ENCODE data around the gene SH3BP4. TPM values are rescaled to one million over a fixed set of nuclear protein-coding genes. Genes with fewer than 3 reads are reported as not detected.

SH3BP4 gene
- total and polyA plus RNA-seq, 2 of the 13 experiments (the other 11 are each of a cell fraction or from before 2014, with no cell fraction given): 34.6 to 99.1 TPM

- TF ChIP-seq KLF11 (CRISPR knock-in tag; IDR thresholded peaks at IDR 0.05) (0 out of 2 replicates have a peak, but pooled peaks have one; percentile 17), U2AF1 (optimal IDR thresholded peaks at IDR 0.05; ENCODE audit: low read depth, low read length) (peak; percentile 74), HNF4A (CRISPR knock-in tag; IDR thresholded peaks at IDR 0.05) (peak; percentile 58; the same call in 1 of the 2 replicates), E2F1 (CRISPR knock-in tag; IDR thresholded peaks at IDR 0.05) (no peak), ZNF580 (CRISPR knock-in tag; IDR thresholded peaks at IDR 0.05; ENCODE audit: borderline replicate concordance, low read depth) (peak; percentile 11; the same call in 1 of the 2 replicates), KMT2A (CRISPR knock-in tag; IDR thresholded peaks at IDR 0.05) (0 out of 2 replicates have a peak, but pooled peaks have one; percentile 5), ZNF598 (CRISPR knock-in tag; IDR thresholded peaks at IDR 0.05; ENCODE audit: borderline replicate concordance) (no peak), NFIB (CRISPR knock-in tag; IDR thresholded peaks at IDR 0.05; ENCODE audit: borderline replicate concordance) (no peak), CEBPG (CRISPR knock-in tag; IDR thresholded peaks at IDR 0.05) (0 out of 2 replicates have a peak, but pooled peaks have one; percentile 3), HNF1A (IDR thresholded peaks at IDR 0.05; ENCODE audit: low read depth) (no peak), HNF1A (CRISPR knock-in tag; IDR thresholded peaks at IDR 0.05; ENCODE audit: borderline replicate concordance) (no peak), CSRNP1 (CRISPR knock-in tag; IDR thresholded peaks at IDR 0.05) (no peak), KDM2A (CRISPR knock-in tag; IDR thresholded peaks at IDR 0.05; ENCODE audit: borderline replicate concordance, low read depth) (peak; percentile 31), NR2F6 (IDR thresholded peaks at IDR 0.05) (peak; percentile 63), NR2F6 (CRISPR knock-in tag; IDR thresholded peaks at IDR 0.05) (peak; percentile 78), CTCF (CRISPR knock-in tag; IDR thresholded peaks at IDR 0.05) (0 out of 2 replicates have a peak, but pooled peaks have one; percentile 14), ZSCAN29 (CRISPR knock-in tag; conservative IDR thresholded peaks at IDR 0.05) (0 out of 2 replicates have a peak, but pooled peaks have one; percentile 27), DDIT3 (CRISPR knock-in tag; IDR thresholded peaks at IDR 0.05) (no peak), SP1 (IDR thresholded peaks at IDR 0.05) (no peak), SP1 (CRISPR knock-in tag; IDR thresholded peaks at IDR 0.05) (0 out of 2 replicates have a peak, but pooled peaks have one; percentile 12), GTF2F1 (IDR thresholded peaks at IDR 0.05; ENCODE audit: low read length) (no peak)
Measured at GRCh38 chr2:234976479-234977227, 24.8 kb downstream of the SH3BP4 start (continued).

Data from HepG2 (cell line).